Omental fat pad (tissue), 4 donors: Measurements from ENCODE around the gene KRTAP7-1. TPM values are rescaled to one million over a fixed set of nuclear protein-coding genes. Genes with fewer than 3 reads are reported as not detected.

ENCODE experiments used
- ATAC-seq: fragments of 150-250 bp; one replicate; pipeline ENCODE4 v1.9.1; 2016; ENCODE audit warnings: mild to moderate bottlenecking, moderate library complexity; ENCODE audit not compliant: low FRiP score
- DNase-seq: peaks from one replicate; pipeline ENCODE4 v3.0.0-alpha.2; 2019; ENCODE audit warnings: low spot score
- CTCF ChIP-seq, 3 donors: fragments of 450-650 bp; IDR thresholded peaks; one replicate each; pipeline ENCODE4 v1.5.1; 2016 to 2017; ENCODE audit warnings: antibody characterized with exemption in 3 of 3, mild to moderate bottlenecking in 3 of 3, moderate library complexity in 2 of 3
- total RNA-seq, 4 donors: library from RNA; depleted of rRNA; stranded (reverse); fragments of >200 nt; gene quantifications; one replicate each; pipeline ENCODE4 v1.1.0, GENCODE V29; 2016

KRTAP7-1 gene
- total RNA-seq = not detected

- no peak for TF ChIP-seq CTCF (IDR thresholded peaks at IDR 0.05)
- ATAC-seq = no peak
- DNase-seq = no peak
Observed at GRCh38 chr21:30829659-30830058, at the start of gene KRTAP7-1. Gene KRTAP7-1 (minus strand): TSS chr21:30829759. CDS start chr21:30829698, 61 bp downstream.

- ATAC-seq = no peak
- no peak for DNase-seq
- TF ChIP-seq CTCF (IDR thresholded peaks at IDR 0.05) = no peak
Observed at GRCh38 chr21:30874526-30874925, 45.0 kb upstream of the KRTAP7-1 start.

- no peak for TF ChIP-seq CTCF (IDR thresholded peaks at IDR 0.05)
- DNase-seq = no peak
- no peak for ATAC-seq
Observed at GRCh38 chr21:30847627-30848500, 18.3 kb upstream of the KRTAP7-1 start.

GRCh38 chr21:30842990-30843389 lies 13.4 kb upstream of the KRTAP7-1 start:
- ATAC-seq (no peak), DNase-seq (no peak)
- no peak for TF ChIP-seq CTCF (IDR thresholded peaks at IDR 0.05)

GRCh38 chr21:30839304-30839703 lies 9.7 kb upstream of the KRTAP7-1 start:
- TF ChIP-seq CTCF (IDR thresholded peaks at IDR 0.05) = no peak
- no peak for ATAC-seq
- no peak for DNase-seq

GRCh38 chr21:30838536-30838935 lies 9.0 kb upstream of the KRTAP7-1 start:
- DNase-seq = no peak
- no peak for TF ChIP-seq CTCF (IDR thresholded peaks at IDR 0.05)
- ATAC-seq = no peak

GRCh38 chr21:30831194-30831765 lies 1.7 kb upstream of the KRTAP7-1 start:
- no peak for ATAC-seq

More at GRCh38 chr21:30831194-30831765, 1.7 kb upstream of the KRTAP7-1 start:
- TF ChIP-seq CTCF (IDR thresholded peaks at IDR 0.05) = no peak
- no peak for DNase-seq
